Fibroblast of upper back skin (primary cell): ENCODE measurements around the gene RRAGA.
"Not testable (repeated sequence)": the region's sequence is repeated elsewhere in the genome, so short reads cannot be mapped to it uniquely, and the experiment has no call there.

Source experiments
- DNase-seq: peaks from one replicate; pipeline ENCODE4 v3.0.0-alpha.2; 2013

The RRAGA gene

GRCh38 chr9:19087106-19088000 is 38.1 kb downstream of the RRAGA start:
- DNase-seq, result no peak

GRCh38 chr9:19097431-19097830 is 48.2 kb downstream of the RRAGA start:
- DNase-seq, result not testable (repeated sequence)
